Neuron (in vitro differentiated cells): Measurements from ENCODE around the gene FBXW11.
"Not testable (repeated sequence)": the region's sequence is repeated elsewhere in the genome, so short reads cannot be mapped to it uniquely, and the experiment has no call there.

Experiments used
- H2AFZ ChIP-seq: one replicate; pipeline ENCODE4 v1.6.1; 2013; ENCODE audit warnings: low read depth, mild to moderate bottlenecking, inconsistent platforms, low read length, moderate library complexity
- H3K27me3 ChIP-seq: one replicate; pipeline ENCODE4 v1.6.1; 2013; ENCODE audit warnings: low read length; ENCODE audit not compliant: insufficient read depth
- H3K36me3 ChIP-seq: one replicate; pipeline ENCODE4 v1.6.1; 2013; ENCODE audit warnings: low read length; ENCODE audit not compliant: insufficient read depth
- H3K4me1 ChIP-seq: one replicate; pipeline ENCODE4 v1.6.1; 2013; ENCODE audit warnings: low read length; ENCODE audit not compliant: insufficient read depth
- H3K4me3 ChIP-seq: 2 replicates; pipeline ENCODE4 v1.5.1; 2013; ENCODE audit warnings: mild to moderate bottlenecking, low read length, moderate library complexity
- H3K9me3 ChIP-seq: one replicate; pipeline ENCODE4 v1.6.1; 2013; ENCODE audit warnings: low read length

Gene FBXW11

DNA sequence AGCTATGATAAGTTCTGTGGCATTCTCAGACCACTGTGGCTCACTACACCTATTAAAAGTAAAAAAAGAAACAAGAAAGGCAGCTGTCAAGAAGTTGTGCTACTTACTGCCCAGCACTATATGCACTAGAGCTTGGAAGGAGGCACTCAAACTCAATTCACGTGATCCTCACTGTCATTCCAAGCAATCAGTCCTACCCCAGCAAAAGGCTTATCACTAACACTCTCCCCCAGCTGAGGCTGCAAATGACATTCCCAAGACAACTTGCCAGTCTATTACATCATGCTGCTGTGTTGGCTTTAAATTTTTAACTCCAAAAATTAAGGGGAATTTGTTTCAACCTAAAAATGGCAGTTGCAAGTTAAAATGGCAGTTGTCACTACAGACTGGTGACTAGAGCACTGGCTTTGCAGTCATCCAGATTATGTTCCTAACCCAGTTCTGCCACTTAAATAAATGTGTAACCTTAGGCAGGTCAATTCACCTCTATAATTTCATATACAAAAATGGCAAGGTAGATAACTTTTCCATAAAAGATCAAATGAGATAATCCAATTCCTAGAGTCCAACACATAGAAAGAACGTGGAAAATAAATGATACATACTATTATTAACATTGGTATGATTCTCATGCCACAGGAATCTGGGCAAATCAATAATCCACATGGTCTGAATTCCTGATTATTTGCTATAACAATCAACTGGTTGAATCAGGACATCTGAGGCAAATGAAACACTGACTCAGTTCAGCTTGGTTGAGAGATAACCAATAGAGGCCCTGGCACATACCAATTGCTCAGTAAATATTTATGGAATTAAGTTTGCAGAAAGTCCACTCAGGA lies 52.4 kb downstream of the FBXW11 start:
- no peaks in the 10 kb centered on the region for H3K36me3 ChIP-seq
- H3K4me1 ChIP-seq = no peaks in the 10 kb centered on the region
- H3K27me3 ChIP-seq = no peaks in the 10 kb centered on the region
- H2AFZ ChIP-seq = no peak overlapping the region
- H3K4me3 ChIP-seq = no peak overlapping the region
- H3K9me3 ChIP-seq = no peaks in the 10 kb centered on the region

DNA sequence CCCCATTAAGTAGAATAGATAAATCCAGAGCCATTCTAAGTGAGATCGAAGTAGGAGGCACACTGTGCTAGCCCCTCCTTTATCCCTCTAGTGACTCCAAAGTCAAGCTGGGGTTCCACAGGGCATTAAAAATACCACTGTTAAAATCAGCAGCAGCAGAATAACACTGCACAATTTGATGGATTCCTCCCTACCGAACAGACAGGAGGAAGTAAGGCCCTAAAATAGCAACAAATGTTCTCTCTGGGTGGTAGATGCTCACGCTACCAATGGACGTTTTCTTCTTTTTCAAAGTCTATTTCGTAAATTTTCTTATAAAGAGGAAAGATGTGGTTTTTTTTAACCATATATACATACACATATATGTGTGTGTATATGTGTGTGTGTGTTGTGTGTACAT lies 54.4 kb downstream of the FBXW11 start:
- H3K9me3 ChIP-seq = no peaks in the 10 kb centered on the region
- H2AFZ ChIP-seq = no peak overlapping the region
- H3K4me1 ChIP-seq = no peaks in the 10 kb centered on the region
- H3K27me3 ChIP-seq = no peaks in the 10 kb centered on the region
- no peak overlapping the region for H3K4me3 ChIP-seq
- no peaks in the 10 kb centered on the region for H3K36me3 ChIP-seq

DNA sequence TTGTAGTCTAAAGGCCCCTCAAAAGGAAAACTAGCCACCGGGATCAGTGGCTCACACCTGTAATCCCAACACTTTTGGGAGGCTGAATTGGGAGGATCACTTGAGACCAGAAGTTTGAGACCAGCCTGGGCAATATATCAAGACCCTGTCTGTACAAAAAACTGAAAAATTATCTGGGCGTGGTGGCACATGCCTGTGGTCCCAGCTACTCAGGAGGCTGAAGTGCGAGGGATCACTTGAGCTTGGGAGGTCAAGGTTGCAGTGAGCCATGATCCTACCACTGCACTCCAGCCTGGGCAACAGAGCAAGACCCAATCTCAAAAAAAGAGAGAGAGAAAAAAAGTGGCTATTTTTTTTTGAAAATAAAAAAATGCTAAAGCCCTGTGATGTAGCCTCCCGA lies 55.2 kb downstream of the FBXW11 start:
- Histone ChIP-seq H3K9me3 (no peaks in the 10 kb centered on the region), H3K4me3 (no peak overlapping the region), H3K27me3 (no peaks in the 10 kb centered on the region), H3K36me3 (no peaks in the 10 kb centered on the region), H3K4me1 (no peaks in the 10 kb centered on the region), H2AFZ (no peak overlapping the region)

DNA sequence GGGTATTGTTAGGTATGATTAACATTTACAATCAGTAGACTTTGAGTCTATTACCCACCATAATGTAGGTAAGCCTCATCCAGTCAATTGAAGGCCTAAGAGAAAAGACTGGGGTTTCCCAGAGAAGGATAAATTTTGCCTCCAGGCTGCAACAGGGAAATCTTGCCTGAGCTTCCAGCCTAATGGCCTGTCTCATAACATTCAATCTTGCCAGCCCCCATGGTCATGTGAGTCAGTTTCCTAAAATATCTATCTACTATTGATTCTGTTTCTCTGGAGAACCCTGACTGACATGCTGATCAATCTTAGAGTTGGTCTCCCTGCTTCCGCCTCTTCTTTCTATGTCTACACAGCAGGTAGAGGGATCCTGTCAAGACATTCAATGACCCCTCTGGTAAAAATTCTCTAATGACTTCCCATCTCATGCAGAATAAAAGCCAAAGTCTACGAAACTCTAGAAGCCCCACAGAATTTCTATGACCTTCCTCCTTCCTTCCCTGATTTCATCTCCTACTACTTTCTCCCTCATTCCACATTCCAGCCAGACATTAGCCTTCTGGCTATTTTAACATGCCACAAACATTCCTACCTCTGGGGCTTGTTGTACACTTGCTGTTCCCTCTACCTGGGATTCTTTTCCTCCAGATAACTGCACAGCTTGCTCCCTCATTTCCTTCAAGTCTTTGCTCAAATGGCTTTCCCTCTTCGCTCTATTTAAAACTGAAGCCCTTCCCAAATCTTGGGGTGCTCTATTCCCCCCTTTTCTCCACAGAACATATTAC lies 60.2 kb downstream of the FBXW11 start:
- Histone ChIP-seq H3K36me3 (no peaks in the 10 kb centered on the region), H3K4me3 (no peak overlapping the region), H3K4me1 (no peaks in the 10 kb centered on the region), H2AFZ (no peak overlapping the region), H3K9me3 (no peaks in the 10 kb centered on the region), H3K27me3 (no peaks in the 10 kb centered on the region)

DNA sequence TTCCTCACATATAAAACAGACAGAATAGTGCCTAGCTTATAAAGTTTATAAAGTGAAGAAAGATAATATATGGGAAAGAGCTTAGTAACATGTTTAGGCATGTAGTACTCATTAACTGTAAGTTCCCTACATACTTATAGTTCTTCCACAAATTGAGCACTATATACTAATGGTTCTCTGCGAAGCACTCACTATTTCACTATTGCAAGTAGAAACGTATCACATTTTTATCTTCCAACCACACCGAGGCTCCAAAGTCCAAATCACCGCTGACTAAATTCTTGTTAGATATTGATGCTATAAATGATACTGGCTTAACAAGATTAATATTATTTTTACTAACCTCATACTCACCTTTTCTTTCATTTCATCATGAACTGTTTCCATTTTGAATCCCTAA lies 61.0 kb downstream of the FBXW11 start:
- H3K4me3 ChIP-seq = no peak overlapping the region
- H2AFZ ChIP-seq = no peak overlapping the region
- no peaks in the 10 kb centered on the region for H3K36me3 ChIP-seq
- no peaks in the 10 kb centered on the region for H3K9me3 ChIP-seq
- H3K27me3 ChIP-seq = no peaks in the 10 kb centered on the region
- no peaks in the 10 kb centered on the region for H3K4me1 ChIP-seq

DNA sequence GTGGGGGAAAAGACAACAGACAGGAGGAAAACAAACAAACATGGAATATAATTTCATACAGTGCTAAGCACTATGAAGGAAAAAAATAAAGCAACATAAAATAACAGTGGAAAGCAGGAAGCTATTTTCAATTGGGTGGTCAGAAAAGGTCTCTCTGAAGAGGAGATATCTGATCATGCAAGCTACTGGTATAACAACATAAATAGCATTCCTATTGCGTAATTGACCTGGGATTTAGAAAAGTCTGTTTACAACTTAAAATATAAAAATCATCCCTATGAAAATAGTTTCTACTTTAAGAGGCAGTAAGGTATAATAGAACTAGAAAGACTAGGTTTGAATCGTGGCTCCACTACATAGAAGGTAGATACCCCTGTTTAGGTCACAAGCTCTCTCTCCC lies 61.4 kb downstream of the FBXW11 start:
- Histone ChIP-seq H3K36me3 (no peaks in the 10 kb centered on the region), H3K27me3 (no peaks in the 10 kb centered on the region), H3K9me3 (no peaks in the 10 kb centered on the region), H3K4me3 (no peak overlapping the region), H3K4me1 (no peaks in the 10 kb centered on the region), H2AFZ (no peak overlapping the region)

DNA sequence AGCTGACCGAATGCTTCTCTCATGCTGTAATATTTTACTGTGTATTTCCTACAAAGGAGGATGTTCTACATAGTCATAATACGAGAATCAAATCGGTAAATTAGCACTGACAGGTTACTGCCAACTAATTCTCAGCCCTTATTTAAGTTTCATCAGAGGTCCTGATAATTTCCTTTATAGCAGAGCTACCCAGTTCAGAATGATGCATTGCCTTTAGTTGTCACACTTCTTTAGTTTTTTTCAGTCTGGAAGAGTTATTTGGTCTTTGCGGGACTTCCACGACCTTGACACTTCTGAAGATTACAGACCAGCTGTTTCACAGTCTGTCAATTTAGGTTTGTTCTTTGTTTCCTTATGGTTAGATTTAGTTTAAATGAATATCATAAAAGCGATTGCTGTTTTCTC lies 64.3 kb downstream of the FBXW11 start:
- H3K4me1 ChIP-seq, H3K4me3 ChIP-seq, H2AFZ ChIP-seq, H3K36me3 ChIP-seq, H3K9me3 ChIP-seq, H3K27me3 ChIP-seq: not testable (repeated sequence)

DNA sequence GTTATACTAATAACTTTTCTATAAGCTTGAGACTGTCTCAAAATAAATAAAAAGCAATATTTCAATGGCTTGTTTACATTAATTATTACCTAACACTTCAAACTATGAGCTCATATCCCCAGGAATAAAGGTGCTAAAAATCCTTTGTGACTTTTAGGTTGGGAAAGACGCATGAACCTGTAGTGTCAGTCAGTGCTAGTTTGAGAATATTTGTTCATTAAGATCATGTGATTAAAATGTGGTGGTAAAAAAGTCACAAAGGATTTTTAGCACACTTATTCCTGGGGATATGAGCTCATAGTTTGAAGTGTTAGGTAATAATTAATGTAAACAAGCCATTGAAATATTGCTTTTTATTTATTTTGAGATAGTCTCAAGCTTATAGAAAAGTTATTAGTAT lies 64.8 kb downstream of the FBXW11 start:
- H2AFZ ChIP-seq, H3K36me3 ChIP-seq, H3K4me1 ChIP-seq, H3K27me3 ChIP-seq, H3K4me3 ChIP-seq, H3K9me3 ChIP-seq: not testable (repeated sequence)

DNA sequence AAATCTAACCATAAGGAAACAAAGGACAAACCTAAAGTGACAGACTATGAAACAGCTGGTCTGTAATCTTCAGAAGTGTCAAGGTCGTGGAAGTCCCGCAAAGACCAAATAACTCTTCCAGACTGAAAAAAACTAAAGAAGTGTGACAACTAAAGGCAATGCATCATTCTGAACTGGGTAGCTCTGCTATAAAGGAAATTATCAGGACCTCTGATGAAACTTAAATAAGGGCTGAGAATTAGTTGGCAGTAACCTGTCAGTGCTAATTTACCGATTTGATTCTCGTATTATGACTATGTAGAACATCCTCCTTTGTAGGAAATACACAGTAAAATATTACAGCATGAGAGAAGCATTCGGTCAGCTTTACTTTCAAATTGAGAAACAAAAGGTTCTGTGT lies 65.2 kb downstream of the FBXW11 start:
- not testable (repeated sequence) for H3K9me3 ChIP-seq, H3K27me3 ChIP-seq, H3K36me3 ChIP-seq, H3K4me3 ChIP-seq, H2AFZ ChIP-seq, H3K4me1 ChIP-seq

DNA sequence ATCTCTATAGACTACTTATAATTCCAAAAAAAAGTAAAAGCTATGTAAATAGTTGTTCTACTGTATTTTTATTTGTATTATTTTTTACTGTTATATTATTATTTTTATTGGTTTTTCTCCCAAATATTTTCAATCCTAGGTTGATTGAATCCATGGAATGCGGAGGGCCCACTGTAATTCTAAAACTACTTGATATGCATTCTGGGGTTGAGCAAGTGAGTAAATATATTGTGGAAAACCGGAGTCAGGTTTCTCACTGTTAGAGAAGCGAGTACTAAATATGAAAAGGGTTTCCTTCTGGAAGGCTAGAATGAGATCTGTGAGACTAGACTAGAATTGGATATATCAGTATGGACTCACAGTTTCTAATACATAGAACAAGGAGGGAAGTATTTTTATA lies 66.5 kb downstream of the FBXW11 start:
- no peaks in the 10 kb centered on the region for H3K4me1 ChIP-seq

DNA sequence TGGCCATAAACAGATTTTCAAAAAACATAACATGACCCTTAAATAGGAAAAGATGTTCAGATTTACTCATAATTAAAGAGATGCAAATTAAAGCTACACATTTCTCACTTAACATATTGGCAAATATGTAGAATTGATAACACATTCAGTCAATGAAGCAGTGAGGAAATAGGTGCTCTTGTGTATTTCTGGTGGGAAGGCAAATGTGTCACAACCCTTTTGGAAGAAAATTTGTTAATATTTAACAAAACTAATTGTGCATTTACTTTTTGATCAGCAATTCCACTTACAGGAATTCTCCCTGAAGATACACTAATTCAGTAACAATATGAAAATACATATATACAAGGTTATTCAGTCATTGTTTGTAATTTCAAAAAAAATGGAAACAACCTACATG lies 68.1 kb downstream of the FBXW11 start:
- no peaks in the 10 kb centered on the region for H3K36me3 ChIP-seq
- no peaks in the 10 kb centered on the region for H3K4me1 ChIP-seq
- H3K9me3 ChIP-seq = no peaks in the 10 kb centered on the region
- no peak overlapping the region for H2AFZ ChIP-seq
- H3K4me3 ChIP-seq = no peak overlapping the region
- no peaks in the 10 kb centered on the region for H3K27me3 ChIP-seq

More for the DNA sequence above, 66.5 kb downstream of the FBXW11 start:
- no peak overlapping the region for H2AFZ ChIP-seq
- H3K9me3 ChIP-seq = no peaks in the 10 kb centered on the region
- H3K36me3 ChIP-seq = no peaks in the 10 kb centered on the region
- no peaks in the 10 kb centered on the region for H3K27me3 ChIP-seq
- no peak overlapping the region for H3K4me3 ChIP-seq

DNA sequence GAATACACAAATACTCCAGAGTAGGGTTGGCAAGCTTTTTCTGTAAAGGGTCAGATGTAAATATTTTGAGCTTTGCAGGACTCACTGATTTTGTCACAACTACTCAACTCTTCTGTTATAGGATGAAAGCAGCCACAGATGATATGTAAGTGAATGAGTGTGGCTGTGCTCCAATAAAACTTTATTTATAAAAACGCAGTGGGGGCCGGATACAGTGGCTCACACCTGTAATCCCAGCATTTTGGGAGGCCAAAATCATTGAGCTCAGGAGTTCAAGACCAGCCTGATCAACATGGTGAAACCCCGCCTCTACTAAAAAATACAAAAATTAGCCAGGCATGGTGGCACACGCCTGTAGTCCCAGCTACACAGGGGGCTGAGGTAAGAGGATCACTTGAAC lies 69.1 kb downstream of the FBXW11 start:
- Histone ChIP-seq H3K4me1 (no peaks in the 10 kb centered on the region), H3K36me3 (no peaks in the 10 kb centered on the region), H3K9me3 (no peaks in the 10 kb centered on the region), H3K4me3 (no peak overlapping the region), H2AFZ (no peak overlapping the region), H3K27me3 (no peaks in the 10 kb centered on the region)

DNA sequence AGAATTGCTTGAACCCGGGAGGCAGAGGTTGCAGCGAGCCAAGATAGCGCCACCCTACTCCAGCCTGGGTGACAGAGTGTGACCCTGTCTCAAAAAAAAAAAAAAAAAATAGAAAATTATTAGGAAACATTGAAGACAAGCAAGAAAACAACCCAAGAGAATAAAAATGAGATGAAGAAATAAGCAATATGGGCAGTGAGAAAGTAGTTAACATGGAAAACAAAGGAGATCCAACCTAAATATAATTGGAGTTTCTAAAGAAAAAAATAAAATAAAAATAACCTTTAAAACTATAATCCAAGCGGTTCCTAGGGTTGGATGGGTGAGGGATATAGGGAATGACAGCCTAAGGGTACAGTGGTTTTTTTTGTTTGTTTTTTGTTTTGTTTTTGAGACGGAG lies 71.9 kb downstream of the FBXW11 start:
- no peak overlapping the region for H3K4me3 ChIP-seq
- no peaks in the 10 kb centered on the region for H3K4me1 ChIP-seq
- H3K27me3 ChIP-seq = no peaks in the 10 kb centered on the region
- H2AFZ ChIP-seq = no peak overlapping the region
- H3K9me3 ChIP-seq = no peaks in the 10 kb centered on the region
- no peaks in the 10 kb centered on the region for H3K36me3 ChIP-seq
